PC-9 (cell line): ENCODE results near the gene ABCB9.

ENCODE experiments used
- EZH2 ChIP-seq: fragments of 200-600 bp; sonication (generic); IDR thresholded peaks from 2 replicates; pipeline ENCODE4 v1.8.0; 2017; ENCODE audit warnings: antibody characterized with exemption, low read depth
- TF ChIP-seq, protein P1 (sequence below): fragments of 200-600 bp; sonication (generic); conservative IDR thresholded peaks from 2 replicates; pipeline ENCODE4 v1.6.1; 2017; ENCODE audit warnings: mixed run types, antibody characterized with exemption, mild to moderate bottlenecking, moderate library complexity

GRCh38 chr12:122887819-122888212, 78.4 kb downstream of the ABCB9 start:
- TF ChIP-seq EZH2 = no peak
- TF ChIP-seq, protein P1, sequence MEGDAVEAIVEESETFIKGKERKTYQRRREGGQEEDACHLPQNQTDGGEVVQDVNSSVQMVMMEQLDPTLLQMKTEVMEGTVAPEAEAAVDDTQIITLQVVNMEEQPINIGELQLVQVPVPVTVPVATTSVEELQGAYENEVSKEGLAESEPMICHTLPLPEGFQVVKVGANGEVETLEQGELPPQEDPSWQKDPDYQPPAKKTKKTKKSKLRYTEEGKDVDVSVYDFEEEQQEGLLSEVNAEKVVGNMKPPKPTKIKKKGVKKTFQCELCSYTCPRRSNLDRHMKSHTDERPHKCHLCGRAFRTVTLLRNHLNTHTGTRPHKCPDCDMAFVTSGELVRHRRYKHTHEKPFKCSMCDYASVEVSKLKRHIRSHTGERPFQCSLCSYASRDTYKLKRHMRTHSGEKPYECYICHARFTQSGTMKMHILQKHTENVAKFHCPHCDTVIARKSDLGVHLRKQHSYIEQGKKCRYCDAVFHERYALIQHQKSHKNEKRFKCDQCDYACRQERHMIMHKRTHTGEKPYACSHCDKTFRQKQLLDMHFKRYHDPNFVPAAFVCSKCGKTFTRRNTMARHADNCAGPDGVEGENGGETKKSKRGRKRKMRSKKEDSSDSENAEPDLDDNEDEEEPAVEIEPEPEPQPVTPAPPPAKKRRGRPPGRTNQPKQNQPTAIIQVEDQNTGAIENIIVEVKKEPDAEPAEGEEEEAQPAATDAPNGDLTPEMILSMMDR = no peak
